ENCODE results near the gene IRX4.
"Not testable (repeated sequence)": the region's sequence is repeated elsewhere in the genome, so short reads cannot be mapped to it uniquely, and the experiment has no call there.

The IRX4 gene

GRCh38 chr5:1877103-1878049 is 5.3 kb downstream of the IRX4 start:
- no peak for DNase-seq

DNA sequence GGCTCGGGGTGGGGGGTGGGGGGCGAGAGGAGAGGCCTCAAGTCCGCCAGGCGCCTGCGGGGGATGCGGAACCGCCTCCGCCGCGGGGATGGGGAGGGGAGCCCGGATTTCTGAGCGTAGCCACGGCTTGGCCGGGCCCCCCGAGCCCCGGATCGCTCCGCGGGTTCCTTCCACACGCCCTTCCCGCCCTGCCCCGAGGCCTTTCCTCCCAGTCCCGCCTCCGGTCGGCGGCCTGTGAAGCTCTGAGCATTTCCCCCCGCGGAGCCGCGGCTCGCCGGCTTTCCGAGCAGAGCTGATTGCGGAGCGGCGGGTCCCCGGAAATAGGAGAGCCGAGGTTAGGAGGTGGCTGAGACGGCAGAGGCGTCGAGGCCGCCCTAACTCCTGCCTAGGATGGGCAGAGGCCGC is 6.1 kb downstream of the IRX4 start:
- no peak for DNase-seq

DNA sequence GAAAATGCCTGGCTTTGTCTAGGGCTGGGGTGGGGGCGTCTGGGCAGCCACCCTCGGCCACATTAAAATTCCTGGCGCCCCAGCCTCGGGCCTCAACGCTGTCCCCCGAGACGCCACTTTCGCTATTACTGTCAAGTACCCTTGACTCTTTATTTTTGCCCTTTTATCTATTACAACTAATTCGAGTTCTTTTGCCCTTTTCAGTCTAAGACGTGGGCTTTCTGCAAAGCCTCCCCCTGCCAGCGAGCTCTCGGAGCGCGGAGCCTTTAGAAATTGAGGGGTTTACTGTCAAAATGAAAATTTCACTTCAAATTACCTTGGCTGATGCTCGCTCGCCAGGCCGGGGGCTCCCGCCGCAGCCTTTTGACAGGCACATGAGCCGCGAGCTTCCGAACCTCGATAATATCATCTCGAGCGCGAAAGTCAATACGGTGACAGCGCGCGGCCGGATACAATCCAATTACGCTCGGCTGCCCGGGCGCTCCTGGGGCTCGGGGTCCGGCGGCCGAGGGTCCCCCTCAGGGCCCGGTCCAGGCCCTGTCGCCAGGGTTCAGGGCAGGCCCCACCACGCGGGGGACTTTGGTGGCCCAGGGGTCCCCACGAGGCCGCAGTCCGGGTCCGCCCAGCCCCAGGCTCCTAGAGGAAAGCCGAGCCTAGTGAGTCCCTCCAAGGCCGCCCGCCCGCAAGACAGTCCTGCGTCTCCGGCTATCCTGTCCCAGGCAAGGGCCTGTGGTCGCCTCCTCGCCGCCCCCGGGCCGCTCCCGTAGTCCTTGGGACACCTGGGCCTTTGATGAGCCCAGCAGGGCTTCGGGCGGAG is 6.7 kb downstream of the IRX4 start:
- no peak for DNase-seq

GRCh38 chr5:1875281-1875842 is 7.4 kb downstream of the IRX4 start:
- no peak for DNase-seq

DNA sequence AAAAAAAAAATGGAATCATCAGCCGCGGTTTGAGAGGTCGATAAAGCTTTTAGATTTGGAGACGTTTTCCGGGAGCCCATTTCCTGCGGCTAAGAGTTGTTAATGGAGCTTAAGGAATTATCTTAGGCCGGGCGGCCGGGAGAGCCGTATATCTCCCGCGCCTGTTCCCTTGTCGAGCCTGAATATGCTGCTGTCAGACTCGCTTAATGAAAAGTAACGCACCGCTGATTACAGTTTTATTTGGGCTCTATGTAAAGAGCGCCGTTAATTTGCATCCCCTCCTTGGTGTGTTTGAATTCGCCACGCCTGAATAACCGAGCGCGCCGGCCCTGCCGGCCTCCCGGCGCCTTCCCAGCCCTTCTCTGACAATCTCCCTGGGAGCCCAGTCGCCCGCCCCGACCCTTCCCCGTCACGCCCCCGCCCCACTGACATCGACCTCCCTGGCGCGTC is 7.9 kb downstream of the IRX4 start:
- DNase-seq, result no peak

GRCh38 chr5:1874348-1874747 is 8.4 kb downstream of the IRX4 start:
- no peak for DNase-seq

DNA sequence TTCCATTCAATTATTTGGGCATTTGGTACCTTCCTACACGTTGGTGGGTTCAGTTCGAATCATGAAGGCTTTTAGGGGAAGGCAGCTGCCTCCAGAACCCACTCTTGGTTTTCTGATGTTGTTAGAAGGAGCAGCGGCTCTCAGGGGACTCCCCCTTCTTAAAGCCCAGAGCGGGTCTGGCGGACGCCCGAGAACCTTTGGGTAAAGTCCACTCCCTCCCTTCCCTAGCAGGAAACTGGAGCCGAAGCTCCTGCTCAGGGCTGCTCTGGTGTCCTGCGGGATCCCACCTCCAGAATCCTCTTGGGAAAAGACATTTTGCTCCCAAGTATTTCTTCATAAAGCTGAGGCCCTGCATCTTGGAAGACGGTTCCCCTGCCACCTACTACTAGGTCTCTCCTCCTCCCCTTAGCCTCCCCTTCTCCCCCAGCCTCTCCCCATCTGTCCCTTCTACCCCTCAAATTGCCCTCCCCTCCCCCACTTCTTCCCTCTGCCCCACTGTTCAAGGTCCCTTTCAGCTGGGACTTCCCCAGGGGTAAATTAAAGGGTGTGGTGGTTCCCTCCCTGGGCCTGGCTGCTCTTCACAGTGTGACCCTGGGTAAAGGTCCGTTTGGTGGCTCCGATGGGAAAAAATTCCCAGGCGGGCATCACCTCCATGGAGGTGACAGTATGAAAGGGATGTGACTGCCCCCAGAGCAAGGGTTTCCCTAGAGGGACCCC is 9.3 kb downstream of the IRX4 start:
- no peak for DNase-seq

- DNase-seq, result no peak
These were observed 11.3 kb downstream of the IRX4 start for GRCh38 chr5:1871441-1871840.

GRCh38 chr5:1870435-1871272 is 12.1 kb downstream of the IRX4 start:
- DNase-seq, result not testable (repeated sequence)

GRCh38 chr5:1868886-1869475 is 13.7 kb downstream of the IRX4 start:
- DNase-seq, result no peak

- no peak for DNase-seq
These were observed 14.9 kb downstream of the IRX4 start for GRCh38 chr5:1867815-1868143.

GRCh38 chr5:1867114-1867814 is 15.5 kb downstream of the IRX4 start:
- no peak for DNase-seq

GRCh38 chr5:1865948-1866347 is 16.8 kb downstream of the IRX4 start:
- DNase-seq, result no peak

GRCh38 chr5:1865486-1865885 is 17.2 kb downstream of the IRX4 start:
- no peak for DNase-seq

- no peak for DNase-seq
These were observed 17.8 kb downstream of the IRX4 start for GRCh38 chr5:1864896-1865440.

DNA sequence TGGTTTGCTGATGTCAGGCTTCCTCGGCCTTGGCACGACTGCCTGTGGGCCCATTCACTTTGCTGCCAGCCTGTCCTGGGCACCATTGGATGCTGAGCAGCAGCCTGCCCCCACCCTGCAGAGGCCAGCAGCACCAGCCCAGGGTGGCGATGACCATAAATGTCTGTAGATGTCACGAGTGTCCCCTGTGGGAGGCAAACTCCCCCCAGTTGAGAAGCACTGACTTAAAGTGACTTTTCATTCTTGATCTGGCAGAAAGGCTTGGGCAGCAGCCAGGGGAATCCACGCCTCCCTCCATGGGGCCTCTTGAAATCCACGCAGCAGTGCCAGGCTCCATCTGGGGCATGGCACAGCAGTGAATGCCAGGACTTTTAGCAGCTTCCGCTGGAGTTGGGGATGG is 21.8 kb downstream of the IRX4 start:
- DNase-seq, result no peak

DNA sequence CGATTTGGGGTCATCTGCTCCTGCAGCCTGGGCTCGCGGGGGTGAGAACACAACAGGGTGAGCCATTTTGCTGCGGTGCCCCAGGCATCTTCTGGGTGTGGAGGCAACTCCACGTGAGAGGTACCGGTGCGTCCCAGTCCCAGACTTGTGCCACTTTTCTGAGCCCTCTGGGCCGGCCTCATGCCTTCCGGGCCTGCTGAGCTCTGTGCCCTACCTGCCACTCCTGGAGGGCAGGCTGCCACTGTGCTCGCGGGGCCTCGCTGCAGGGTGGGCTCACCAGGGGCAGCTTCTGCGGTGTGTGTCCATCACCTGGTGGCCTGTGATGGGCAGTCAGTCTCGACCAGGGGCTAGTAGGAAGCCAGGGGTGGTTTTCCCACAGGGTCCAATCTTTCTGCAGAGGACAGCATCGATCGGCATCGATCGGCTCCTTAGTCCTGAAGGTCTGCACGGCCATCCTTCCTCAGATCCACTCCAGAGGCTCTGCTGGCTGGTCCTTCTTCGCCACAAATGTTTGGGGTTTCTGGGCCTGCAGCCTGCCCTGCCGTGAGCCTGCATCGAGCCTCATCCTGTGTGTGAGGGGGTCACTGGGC is 22.6 kb downstream of the IRX4 start:
- DNase-seq, result no peak

GRCh38 chr5:1859099-1859498 is 23.6 kb downstream of the IRX4 start:
- DNase-seq, result no peak

DNA sequence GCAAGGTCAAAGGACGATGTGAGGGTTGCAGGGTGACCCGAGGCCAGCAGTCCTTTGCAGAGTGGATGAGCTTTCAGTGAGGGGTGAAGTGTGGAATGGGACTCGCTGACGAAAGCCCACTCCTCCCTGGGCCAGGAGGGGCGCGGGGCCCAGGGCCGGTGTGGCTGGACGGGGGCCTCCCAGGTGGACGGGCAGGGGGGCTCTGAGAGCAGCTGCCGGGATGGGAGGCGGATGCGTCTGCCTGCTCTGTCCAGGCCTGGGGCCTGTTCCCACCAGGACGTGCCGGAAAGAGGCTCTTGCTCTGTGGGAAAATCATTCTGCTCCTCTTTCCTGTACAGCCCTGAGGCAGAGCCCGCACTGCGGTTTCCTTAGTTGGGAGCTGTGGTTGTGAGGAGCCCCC is 24.3 kb downstream of the IRX4 start:
- DNase-seq, result no peak

DNA sequence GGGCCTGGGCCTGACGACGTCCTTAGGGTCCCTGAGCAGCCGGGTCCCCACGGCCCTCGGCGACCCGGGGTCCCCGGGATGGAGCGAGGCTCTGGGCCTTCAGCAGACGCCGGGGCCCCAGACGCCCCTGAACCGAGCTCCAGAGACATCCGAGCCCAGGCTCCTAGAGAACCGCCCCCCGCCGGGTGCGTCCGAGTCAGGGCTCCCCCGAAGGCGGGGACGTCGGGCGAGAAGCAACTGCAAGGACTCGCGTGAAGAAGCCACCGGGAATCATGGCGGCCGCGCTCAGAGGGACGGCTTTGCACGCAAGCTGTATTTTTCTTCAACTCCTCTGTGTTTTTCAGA is 25.5 kb downstream of the IRX4 start:
- no peak for DNase-seq
